K562 (cell line): Measurements from ENCODE around the gene FKBP1B. TPM values are rescaled to one million over a fixed set of nuclear protein-coding genes. Genes with fewer than 3 reads are reported as not detected.

Source experiments
- BCOR ChIP-seq: fragments of 450-650 bp; IDR thresholded peaks from 2 replicates; pipeline ENCODE4 v1.6.1; 2016
- BMI1 ChIP-seq: fragments of 150-350 bp; IDR thresholded peaks from 2 replicates; pipeline ENCODE4 v1.6.1; 2014; ENCODE audit warnings: low read length
- EP300 ChIP-seq: IDR thresholded peaks from 2 replicates; pipeline ENCODE4 v1.6.1; 2012; ENCODE audit warnings: low read length, improper control_type of control experiment
- ETV5 ChIP-seq: sonication (generic); formaldehyde crosslinking; IDR thresholded peaks from 2 replicates; pipeline ENCODE4 v1.4.0; 2020; ENCODE audit warnings: low read depth, mild to moderate bottlenecking, missing genetic modification reagents
- FOS ChIP-seq: IDR thresholded peaks from 3 replicates; pipeline ENCODE4 v1.6.1; 2011; ENCODE audit not compliant: insufficient read length; ENCODE audit errors: extremely low read depth
- FOSL1 ChIP-seq: fragments of 200-800 bp; sonication (Bioruptor generic); conservative IDR thresholded peaks from 2 replicates; pipeline ENCODE4 v1.6.1; 2016; ENCODE audit warnings: missing genetic modification characterization, missing compliant biosample characterization
- GTF2B ChIP-seq: IDR thresholded peaks from 2 replicates; pipeline ENCODE4 v1.6.1; 2011; ENCODE audit not compliant: insufficient read length; ENCODE audit errors: extremely low read depth
- HES1 ChIP-seq: fragments of 450-650 bp; IDR thresholded peaks from 2 replicates; pipeline ENCODE4 v1.6.1; 2016; ENCODE audit warnings: low read depth, mild to moderate bottlenecking, moderate library complexity
- MBD2 ChIP-seq: sonication (generic); IDR thresholded peaks from 2 replicates; pipeline ENCODE4 v1.6.1; 2016; ENCODE audit warnings: low read depth, borderline replicate concordance
- MCM5 ChIP-seq: fragments of 450-650 bp; IDR thresholded peaks from 2 replicates; pipeline ENCODE4 v1.6.1; 2016; ENCODE audit warnings: low read depth
- NEUROD1 ChIP-seq: fragments of 150-350 bp; IDR thresholded peaks from 2 replicates; pipeline ENCODE4 v1.6.1; 2014; ENCODE audit warnings: borderline replicate concordance, low read length, low read depth; ENCODE audit not compliant: partially characterized antibody
- NFRKB ChIP-seq: fragments of 450-650 bp; IDR thresholded peaks from 2 replicates; pipeline ENCODE4 v1.6.1; 2016; ENCODE audit warnings: low read depth
- NFYB ChIP-seq: IDR thresholded peaks from 2 replicates; pipeline ENCODE4 v1.6.1; 2011; ENCODE audit warnings: mild to moderate bottlenecking, moderate library complexity; ENCODE audit not compliant: insufficient read length; ENCODE audit errors: extremely low read depth
- NKRF ChIP-seq: fragments of 450-650 bp; IDR thresholded peaks from 2 replicates; pipeline ENCODE4 v1.6.1; 2016; ENCODE audit warnings: borderline replicate concordance
- RAD21 ChIP-seq, 2 experiments: fragments of 250-450 bp in 1 of 2; fragments of 450-650 bp in 1 of 2; sonication (Bioruptor Pico) in 1 of 2; formaldehyde crosslinking in 1 of 2; IDR thresholded peaks in 1 of 2; conservative IDR thresholded peaks in 1 of 2; 2 replicates each; pipeline versions ENCODE4 v1.4.0 to v1.8.0; 2020 to 2022; ENCODE audit warnings: mild to moderate bottlenecking in 2 of 2, moderate library complexity in 1 of 2
- RNF219 ChIP-seq: fragments of 250-450 bp; sonication (Bioruptor Pico); IDR thresholded peaks from 2 replicates; pipeline ENCODE4 v1.5.0; 2022; ENCODE audit warnings: mild to moderate bottlenecking
- SNIP1 ChIP-seq: fragments of 450-650 bp; IDR thresholded peaks from 2 replicates; pipeline ENCODE4 v1.7.1; 2017; ENCODE audit warnings: low read depth, mild to moderate bottlenecking
- TCF7 ChIP-seq: sonication (generic); IDR thresholded peaks from 2 replicates; pipeline ENCODE4 v1.6.1; 2016; ENCODE audit warnings: antibody characterized with exemption, borderline replicate concordance
- U2AF2 ChIP-seq: fragments of 200-400 bp; formaldehyde crosslinking; optimal IDR thresholded peaks from 2 replicates; pipeline ENCODE3; 2017; ENCODE audit warnings: low read depth, mild to moderate bottlenecking, low read length
- ZNF561 ChIP-seq: fragments of 450-650 bp; formaldehyde crosslinking; conservative IDR thresholded peaks from 2 replicates; pipeline ENCODE4 v1.4.0; 2020; ENCODE audit warnings: mild to moderate bottlenecking, moderate library complexity
- polyA plus RNA-seq, 8 experiments: library from polyadenylated mRNA; depleted of rRNA in 4 of 8; stranded (reverse) in 5 of 8; unstranded in 3 of 8; fragments of >200 nt; fragmentation: Nextera tagmentation in 2 of 8; fragmentation: Illumina TruSeq in 1 of 8; extraction: Ambion mirVana in 2 of 8; extraction: Trizol in 1 of 8; gene quantifications; 2 replicates each; pipeline versions ENCODE4 v1.2.1 to v1.2.3, GENCODE V29; 2011 to 2014; ENCODE audit warnings: inconsistent platforms in 1 of 8, missing spikeins in 1 of 8
- total RNA-seq, 7 experiments: library from RNA; depleted of rRNA in 6 of 7; stranded (reverse); fragments of >200 nt in 6 of 7; fragmentation: Illumina TruSeq in 2 of 7; extraction: Trizol in 2 of 7; gene quantifications; 2 replicates each; pipeline versions ENCODE4 v1.2.1 to v1.2.3, GENCODE V29; 2011 to 2021; ENCODE audit warnings: low replicate concordance in 1 of 7
- TF ChIP-seq, protein P1 (sequence below), 2 experiments: fragments of 450-650 bp; IDR thresholded peaks; 2 replicates each; pipeline ENCODE4 v1.6.1; 2016

The FKBP1B gene
- total and polyA plus RNA-seq, 9 of the 15 experiments (the other 6 are each of a cell fraction or from before 2014, with no cell fraction given), result 0.58 to 9.4 (median 1.6) TPM

DNA sequence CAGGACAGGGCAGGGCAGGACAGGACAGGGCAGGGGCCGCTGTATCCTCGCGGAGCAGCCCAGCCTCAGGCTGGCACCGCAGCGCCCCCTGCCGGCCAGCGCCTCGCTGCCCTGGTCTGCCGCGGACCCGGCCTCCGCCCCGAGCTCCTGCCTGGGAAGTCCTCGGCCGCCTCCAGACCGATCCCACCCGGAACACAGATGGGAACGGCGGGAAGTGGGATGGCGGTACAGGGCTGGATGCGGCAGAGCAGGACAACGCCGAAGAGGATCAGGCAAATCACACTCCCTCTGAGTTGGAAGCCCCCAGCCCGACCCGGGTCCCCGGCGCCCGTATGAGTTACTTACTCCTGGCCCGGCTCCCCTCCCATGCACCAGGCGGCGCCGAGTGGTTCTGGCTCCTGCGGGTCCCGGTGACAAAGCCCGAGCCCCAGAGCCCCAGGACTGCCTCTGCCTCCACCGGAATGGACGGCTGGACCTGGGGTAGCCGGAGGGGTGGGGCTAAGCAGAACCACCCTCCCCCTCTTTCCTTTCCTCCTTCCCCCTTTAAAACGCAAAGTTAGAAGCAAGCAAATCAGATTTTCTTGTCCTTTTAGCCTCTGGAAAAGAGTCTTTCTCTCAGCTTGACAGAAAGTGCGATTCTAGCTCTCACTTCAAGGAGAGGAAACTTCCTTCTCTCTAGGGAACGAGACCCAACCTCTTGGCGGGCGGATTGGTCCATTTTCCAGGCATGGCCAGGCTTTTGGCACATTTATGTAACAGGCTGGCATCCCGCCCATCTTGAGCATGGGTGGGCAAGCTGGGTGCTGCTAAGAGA is 35.1 kb downstream of the FKBP1B start, which contains the start of gene TP53I3 (continued):
- no peak for TF ChIP-seq RNF219 (CRISPR knock-in tag)
- TF ChIP-seq MCM5, result no peak
- peak; percentile 16; the same call in 1 of the 2 replicates for TF ChIP-seq EP300
- TF ChIP-seq ETV5 (CRISPR knock-in tag), result peak; percentile 34
- no peak for TF ChIP-seq FOS
- peak; percentile 61 for TF ChIP-seq FOSL1 (tag)
- no peak for TF ChIP-seq HES1
- no peak for TF ChIP-seq BMI1
- 0 out of 2 replicates have a peak, but pooled peaks have one; percentile 47 for TF ChIP-seq ZNF561 (CRISPR knock-in tag)
- TF ChIP-seq, protein P1, sequence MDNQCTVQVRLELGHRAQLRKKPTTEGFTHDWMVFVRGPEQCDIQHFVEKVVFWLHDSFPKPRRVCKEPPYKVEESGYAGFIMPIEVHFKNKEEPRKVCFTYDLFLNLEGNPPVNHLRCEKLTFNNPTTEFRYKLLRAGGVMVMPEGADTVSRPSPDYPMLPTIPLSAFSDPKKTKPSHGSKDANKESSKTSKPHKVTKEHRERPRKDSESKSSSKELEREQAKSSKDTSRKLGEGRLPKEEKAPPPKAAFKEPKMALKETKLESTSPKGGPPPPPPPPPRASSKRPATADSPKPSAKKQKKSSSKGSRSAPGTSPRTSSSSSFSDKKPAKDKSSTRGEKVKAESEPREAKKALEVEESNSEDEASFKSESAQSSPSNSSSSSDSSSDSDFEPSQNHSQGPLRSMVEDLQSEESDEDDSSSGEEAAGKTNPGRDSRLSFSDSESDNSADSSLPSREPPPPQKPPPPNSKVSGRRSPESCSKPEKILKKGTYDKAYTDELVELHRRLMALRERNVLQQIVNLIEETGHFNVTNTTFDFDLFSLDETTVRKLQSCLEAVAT (IDR thresholded peaks at IDR 0.05), result peak in 1 of 2 experiments; percentile 28; a peak in 1 of 4 replicates
- TF ChIP-seq NFYB, result no peak
- no peak for TF ChIP-seq U2AF2
- TF ChIP-seq MBD2, result no peak; the same call in 1 of the 2 replicates
- TF ChIP-seq NKRF, result no peak
- TF ChIP-seq NFRKB, result peak; percentile 80
- TF ChIP-seq SNIP1, result peak; percentile 72; the same call in 1 of the 2 replicates
- no peak for TF ChIP-seq GTF2B
- TF ChIP-seq NEUROD1, result no peak
- TF ChIP-seq TCF7, result no peak
- TF ChIP-seq RAD21 (CRISPR knock-in tag; conservative IDR thresholded peaks at IDR 0.05 in 1 of 2, IDR thresholded peaks at IDR 0.05 in 1 of 2), result peak; percentile 80 to 83
- peak; percentile 37; the same call in 1 of the 2 replicates for TF ChIP-seq BCOR
